H9 (cell line): ENCODE results near the gene ALG10B. TPM values are rescaled to one million over a fixed set of nuclear protein-coding genes. Genes with fewer than 3 reads are reported as not detected.

Experiments
- DNase-seq: peaks from one replicate; pipeline ENCODE4 v3.0.0-alpha.2; 2017
- H2AFZ ChIP-seq: one replicate; pipeline ENCODE4 v1.6.1; 2013; ENCODE audit warnings: mild to moderate bottlenecking, low read length, control low read depth, moderate library complexity
- H2AK5ac ChIP-seq: 2 replicates; pipeline ENCODE4 v1.6.1; 2013; ENCODE audit warnings: low read length, control low read depth, mixed read lengths; ENCODE audit not compliant: insufficient read length
- H2BK120ac ChIP-seq: one replicate; pipeline ENCODE4 v1.6.1; 2013; ENCODE audit warnings: low read depth, mild to moderate bottlenecking, low read length, control low read depth, inconsistent platforms; ENCODE audit not compliant: poor library complexity, severe bottlenecking
- H2BK12ac ChIP-seq: 2 replicates; pipeline ENCODE4 v1.6.1; 2013; ENCODE audit warnings: low read length, control low read depth, mixed read lengths, low read depth; ENCODE audit not compliant: insufficient read length
- H2BK15ac ChIP-seq: 2 replicates; pipeline ENCODE4 v1.6.1; 2013; ENCODE audit warnings: low read depth, low read length, control low read depth
- H2BK20ac ChIP-seq: one replicate; pipeline ENCODE4 v1.6.1; 2013; ENCODE audit warnings: low read depth, mild to moderate bottlenecking, low read length, control low read depth, inconsistent platforms; ENCODE audit not compliant: poor library complexity, severe bottlenecking
- H2BK5ac ChIP-seq: 2 replicates; pipeline ENCODE4 v1.6.1; 2013; ENCODE audit warnings: low read length, control low read depth, mixed read lengths; ENCODE audit not compliant: insufficient read length
- H3K14ac ChIP-seq: 2 replicates; pipeline ENCODE4 v1.6.1; 2013; ENCODE audit warnings: low read length, control low read depth; ENCODE audit not compliant: insufficient read depth
- H3K18ac ChIP-seq: 2 replicates; pipeline ENCODE4 v1.6.1; 2013; ENCODE audit warnings: low read depth, mild to moderate bottlenecking, mixed read lengths, low read length, control low read depth; ENCODE audit not compliant: insufficient read length
- H3K23ac ChIP-seq: 2 replicates; pipeline ENCODE4 v1.6.1; 2013; ENCODE audit warnings: low read length, control low read depth, mixed read lengths, low read depth; ENCODE audit not compliant: insufficient read length
- H3K23me2 ChIP-seq: 2 replicates; pipeline ENCODE4 v1.6.1; 2013; ENCODE audit warnings: low read depth, mild to moderate bottlenecking, mixed read lengths, low read length, control low read depth; ENCODE audit not compliant: insufficient read length, poor library complexity, severe bottlenecking
- H3K27ac ChIP-seq: 2 replicates; pipeline ENCODE4 v1.5.1; 2013; ENCODE audit warnings: low read length, control low read depth, mixed read lengths, low read depth; ENCODE audit not compliant: insufficient read length
- H3K27me3 ChIP-seq: 2 replicates; pipeline ENCODE4 v1.6.1; 2013; ENCODE audit warnings: low read length, control low read depth, inconsistent platforms; ENCODE audit not compliant: insufficient read depth
- H3K4ac ChIP-seq: 2 replicates; pipeline ENCODE4 v1.6.1; 2013; ENCODE audit warnings: low read depth, mild to moderate bottlenecking, control low read depth, inconsistent platforms, low read length, moderate library complexity
- H3K4me1 ChIP-seq: 2 replicates; pipeline ENCODE4 v1.6.1; 2013; ENCODE audit warnings: low read length, control low read depth, inconsistent platforms; ENCODE audit not compliant: insufficient read depth
- H3K4me2 ChIP-seq: 2 replicates; pipeline ENCODE4 v1.6.1; 2013; ENCODE audit warnings: low read length, control low read depth, mixed read lengths; ENCODE audit not compliant: insufficient read length, insufficient read depth
- H3K56ac ChIP-seq: 2 replicates; pipeline ENCODE4 v1.6.1; 2013; ENCODE audit warnings: low read depth, mild to moderate bottlenecking, mixed read lengths, low read length, control low read depth; ENCODE audit not compliant: insufficient read length
- H3K79me1 ChIP-seq: 2 replicates; pipeline ENCODE4 v1.6.1; 2013; ENCODE audit warnings: low read depth, mild to moderate bottlenecking, moderate library complexity, low read length, control low read depth, inconsistent platforms; ENCODE audit not compliant: insufficient read depth, poor library complexity, severe bottlenecking
- H3K79me2 ChIP-seq: 2 replicates; pipeline ENCODE4 v1.6.1; 2013; ENCODE audit warnings: low read length, control low read depth, inconsistent platforms; ENCODE audit not compliant: insufficient read depth
- H3K9ac ChIP-seq: 2 replicates; pipeline ENCODE4 v1.6.1; 2013; ENCODE audit warnings: low read length, control low read depth, mixed read lengths; ENCODE audit not compliant: insufficient read length; ENCODE audit errors: extremely low read depth
- H3K9me3 ChIP-seq: one replicate; pipeline ENCODE4 v1.6.1; 2013; ENCODE audit warnings: low read depth, low read length, inconsistent platforms; ENCODE audit not compliant: control insufficient read depth
- H3T11ph ChIP-seq: one replicate; pipeline ENCODE4 v1.6.1; 2013; ENCODE audit warnings: mild to moderate bottlenecking, low read length, control low read depth, inconsistent platforms
- H4K20me1 ChIP-seq: one replicate; pipeline ENCODE4 v1.6.1; 2013; ENCODE audit not compliant: control insufficient read depth, insufficient read length, insufficient read depth
- H4K5ac ChIP-seq: 2 replicates; pipeline ENCODE4 v1.6.1; 2013; ENCODE audit warnings: low read depth, mild to moderate bottlenecking, mixed read lengths, low read length, control low read depth; ENCODE audit not compliant: insufficient read length
- H4K8ac ChIP-seq: replicated peaks from 2 replicates; pipeline ENCODE4 v1.6.1; 2013; ENCODE audit warnings: low read length, control low read depth, mixed read lengths, low read depth; ENCODE audit not compliant: insufficient read length
- H4K91ac ChIP-seq: 2 replicates; pipeline ENCODE4 v1.6.1; 2013; ENCODE audit warnings: low read depth, mild to moderate bottlenecking, moderate library complexity, mixed read lengths, low read length, control low read depth; ENCODE audit not compliant: insufficient read length
- H3K27ac Mint-ChIP-seq, 3 experiments: 2 replicates in 2 of 3; 3 replicates in 1 of 3; pipeline ENCODE4 v1.8.0; 2020 to 2021; ENCODE audit warnings: mixed read lengths in 3 of 3, mild to moderate bottlenecking in 1 of 3, moderate library complexity in 1 of 3
- H3K27me3 Mint-ChIP-seq: 2 replicates; pipeline ENCODE4 v1.8.0; 2021; ENCODE audit warnings: low read depth, mild to moderate bottlenecking, moderate library complexity, mixed read lengths
- H3K36me3 Mint-ChIP-seq, 3 experiments: 2 replicates in 2 of 3; 3 replicates in 1 of 3; pipeline ENCODE4 v1.8.0; 2020 to 2021; ENCODE audit warnings: low read depth in 3 of 3, mixed read lengths in 3 of 3; ENCODE audit not compliant: insufficient read depth in 1 of 3
- H3K4me1 Mint-ChIP-seq, 2 experiments: 2 replicates each; pipeline ENCODE4 v1.8.0; 2020; ENCODE audit warnings: mixed read lengths in 2 of 2
- H3K4me3 Mint-ChIP-seq, 2 experiments: 2 replicates in 1 of 2; 3 replicates in 1 of 2; pipeline ENCODE4 v1.8.0; 2020 to 2021; ENCODE audit warnings: mild to moderate bottlenecking in 2 of 2, mixed read lengths in 2 of 2, moderate library complexity in 1 of 2
- H3K9me3 Mint-ChIP-seq, 2 experiments: 2 replicates in 1 of 2; 3 replicates in 1 of 2; pipeline ENCODE4 v1.8.0; 2020; ENCODE audit warnings: mild to moderate bottlenecking in 2 of 2, mixed read lengths in 2 of 2, moderate library complexity in 1 of 2
- WGBS: extraction: QIAGEN DNeasy Blood & Tissue Kit; methylation state at CpG from one replicate; pipeline ENCODE4 v1.1.7; 2013; ENCODE audit warnings: missing lambda C conversion rate, low lambda C conversion rate, mixed read lengths; ENCODE audit not compliant: insufficient read length; ENCODE audit errors: extremely low coverage; 5-methylcytosine and 5-hydroxymethylcytosine counted together
- long read RNA-seq: library from polyadenylated mRNA; unstranded; transcript quantifications from one replicate; pipeline ENCODE4 v2.0.0, GENCODE V29; 2020
- total RNA-seq: library from RNA; stranded (reverse); gene quantifications from 2 replicates; pipeline ENCODE4 v1.2.1, GENCODE V29; 2021
- TF ChIP-seq, protein P1 (sequence below): fragments of 200-600 bp; sonication (generic); conservative IDR thresholded peaks from 3 replicates; pipeline ENCODE4 v1.8.0; 2021; ENCODE audit warnings: antibody characterized with exemption, mild to moderate bottlenecking

The ALG10B gene, protein sequence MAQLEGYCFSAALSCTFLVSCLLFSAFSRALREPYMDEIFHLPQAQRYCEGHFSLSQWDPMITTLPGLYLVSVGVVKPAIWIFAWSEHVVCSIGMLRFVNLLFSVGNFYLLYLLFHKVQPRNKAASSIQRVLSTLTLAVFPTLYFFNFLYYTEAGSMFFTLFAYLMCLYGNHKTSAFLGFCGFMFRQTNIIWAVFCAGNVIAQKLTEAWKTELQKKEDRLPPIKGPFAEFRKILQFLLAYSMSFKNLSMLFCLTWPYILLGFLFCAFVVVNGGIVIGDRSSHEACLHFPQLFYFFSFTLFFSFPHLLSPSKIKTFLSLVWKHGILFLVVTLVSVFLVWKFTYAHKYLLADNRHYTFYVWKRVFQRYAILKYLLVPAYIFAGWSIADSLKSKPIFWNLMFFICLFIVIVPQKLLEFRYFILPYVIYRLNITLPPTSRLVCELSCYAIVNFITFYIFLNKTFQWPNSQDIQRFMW
- total RNA-seq = 4.2 and 6.8 TPM in 2 replicates
- long read RNA-seq, full-length matches to known transcripts = 7 of 7 reads
- long read RNA-seq, partial matches to known transcripts = 0 of 7 reads
- long read RNA-seq, other reads (novel, unspliced or antisense) = 0 of 7 reads

GRCh38 chr12:38316391-38317129 lies at the start of gene ALG10B:
Gene ALG10B (plus strand): TSS chr12:38316774. CDS start chr12:38316894, 120 bp downstream.
- H2BK120ac ChIP-seq = no peak within 1 kb of the TSS
- peaks cover 8% of the 10 kb centered on the region for H3K9me3 ChIP-seq
- peaks cover 5% of the 10 kb centered on the region for H3K23me2 ChIP-seq
- H3K4me1 Mint-ChIP-seq = peaks cover 5 to 11% of the 10 kb centered on the region in 2 experiments
- H3K36me3 Mint-ChIP-seq = peaks cover 0 to 7% (median 2%) of the 10 kb centered on the region in 3 experiments; a peak in 3 of 7 replicates
- no peak within 1 kb of the TSS for H3T11ph ChIP-seq
- H2BK15ac ChIP-seq = no peak within 1 kb of the TSS
- H2BK5ac ChIP-seq = no peak within 1 kb of the TSS
- H3K4me3 Mint-ChIP-seq = peak within 1 kb of the TSS; percentile 83 to 91
- no peak within 1 kb of the TSS for H4K91ac ChIP-seq
- no CpG with 5 or more reads among the region's 42 CpGs for WGBS
- H2BK12ac ChIP-seq = no peak within 1 kb of the TSS
- no peak within 1 kb of the TSS for H3K23ac ChIP-seq
- no peak within 1 kb of the TSS for H4K5ac ChIP-seq
- peak within 1 kb of the TSS; percentile 85 to 93 (median 93); a peak in 6 of 7 replicates for H3K27ac Mint-ChIP-seq
- peak; percentile 93 for DNase-seq
- H4K20me1 ChIP-seq = no peaks in the 10 kb centered on the region
- H3K18ac ChIP-seq = peak within 1 kb of the TSS; percentile 27
- H3K9me3 Mint-ChIP-seq = peaks cover 20 to 22% of the 10 kb centered on the region in 2 experiments
- no peak within 1 kb of the TSS for H3K56ac ChIP-seq
- TF ChIP-seq, protein P1, sequence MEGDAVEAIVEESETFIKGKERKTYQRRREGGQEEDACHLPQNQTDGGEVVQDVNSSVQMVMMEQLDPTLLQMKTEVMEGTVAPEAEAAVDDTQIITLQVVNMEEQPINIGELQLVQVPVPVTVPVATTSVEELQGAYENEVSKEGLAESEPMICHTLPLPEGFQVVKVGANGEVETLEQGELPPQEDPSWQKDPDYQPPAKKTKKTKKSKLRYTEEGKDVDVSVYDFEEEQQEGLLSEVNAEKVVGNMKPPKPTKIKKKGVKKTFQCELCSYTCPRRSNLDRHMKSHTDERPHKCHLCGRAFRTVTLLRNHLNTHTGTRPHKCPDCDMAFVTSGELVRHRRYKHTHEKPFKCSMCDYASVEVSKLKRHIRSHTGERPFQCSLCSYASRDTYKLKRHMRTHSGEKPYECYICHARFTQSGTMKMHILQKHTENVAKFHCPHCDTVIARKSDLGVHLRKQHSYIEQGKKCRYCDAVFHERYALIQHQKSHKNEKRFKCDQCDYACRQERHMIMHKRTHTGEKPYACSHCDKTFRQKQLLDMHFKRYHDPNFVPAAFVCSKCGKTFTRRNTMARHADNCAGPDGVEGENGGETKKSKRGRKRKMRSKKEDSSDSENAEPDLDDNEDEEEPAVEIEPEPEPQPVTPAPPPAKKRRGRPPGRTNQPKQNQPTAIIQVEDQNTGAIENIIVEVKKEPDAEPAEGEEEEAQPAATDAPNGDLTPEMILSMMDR = peak; percentile 73
- no peaks in the 10 kb centered on the region for H3K27me3 ChIP-seq
- no peak within 1 kb of the TSS for H4K8ac ChIP-seq
- H3K27ac ChIP-seq = no peak within 1 kb of the TSS
- no peak within 1 kb of the TSS for H2BK20ac ChIP-seq
- H3K27me3 Mint-ChIP-seq = no peaks in the 10 kb centered on the region; the same call in 1 of the 2 replicates
- peak within 1 kb of the TSS; percentile 85 for H3K14ac ChIP-seq
- no peaks in the 10 kb centered on the region; the same call in 1 of the 2 replicates for H3K4me1 ChIP-seq
- no peak within 1 kb of the TSS for H3K4ac ChIP-seq
- H3K79me2 ChIP-seq = no peaks in the 10 kb centered on the region
- H3K9ac ChIP-seq = no peak within 1 kb of the TSS
- H3K79me1 ChIP-seq = no peaks in the 10 kb centered on the region
- H3K4me2 ChIP-seq = peak within 1 kb of the TSS; percentile 64
- peak within 1 kb of the TSS; percentile 86 for H2AFZ ChIP-seq
- H2AK5ac ChIP-seq = no peak within 1 kb of the TSS
